ENCODE measurements around the gene SIRT7. TPM values are rescaled to one million over a fixed set of nuclear protein-coding genes. Genes with fewer than 3 reads are reported as not detected.

The SIRT7 gene
- total RNA-seq, 1 donor from 2014 or later, result 8.0 TPM

Other genes starting within 250 kb of the SIRT7 start
- gene ARL16, start 234.4 kb downstream of the SIRT7 start, total RNA-seq, result 34.0 TPM
- gene HGS, start 234.2 kb downstream of the SIRT7 start, total RNA-seq, result 37.6 TPM
- gene MRPL12, start 214.8 kb downstream of the SIRT7 start, total RNA-seq, result 4.7 TPM
- 4.2 TPM for gene SLC25A10, start 205.9 kb downstream of the SIRT7 start, total RNA-seq
- gene GCGR, start 114.0 kb downstream of the SIRT7 start, total RNA-seq, result not detected
- gene MCRIP1, start 84.9 kb downstream of the SIRT7 start, total RNA-seq, result 85.9 TPM
- gene PPP1R27, start 83.1 kb downstream of the SIRT7 start, total RNA-seq, result not detected
- 57.4 TPM for gene P4HB, start 57.6 kb downstream of the SIRT7 start, total RNA-seq
- gene ARHGDIA, start 46.8 kb downstream of the SIRT7 start, total RNA-seq, result 22.9 TPM
- gene ALYREF, start 26.6 kb downstream of the SIRT7 start, total RNA-seq, result 78.3 TPM
- 43.0 TPM for gene ANAPC11, start 26.5 kb downstream of the SIRT7 start, total RNA-seq
- gene NPB, start 15.9 kb downstream of the SIRT7 start, total RNA-seq, result 2.0 TPM
- 24.5 TPM for gene PCYT2, start 6.8 kb downstream of the SIRT7 start, total RNA-seq
- 16.5 TPM for gene MAFG, start 9.6 kb upstream of the SIRT7 start, total RNA-seq
- 17.6 TPM for gene PYCR1, start 19.1 kb upstream of the SIRT7 start, total RNA-seq
- 0.16 TPM for gene MYADML2, start 29.1 kb upstream of the SIRT7 start, total RNA-seq
- gene NOTUM, start 43.0 kb upstream of the SIRT7 start, total RNA-seq, result 0.31 TPM
- gene ASPSCR1, start 59.5 kb upstream of the SIRT7 start, total RNA-seq, result 11.1 TPM
- 29.2 TPM for gene CENPX, start 104.7 kb upstream of the SIRT7 start, total RNA-seq
- gene LRRC45, start 105.1 kb upstream of the SIRT7 start, total RNA-seq, result 14.2 TPM
- 76.0 TPM for gene RAC3, start 113.5 kb upstream of the SIRT7 start, total RNA-seq
- gene DCXR, start 119.5 kb upstream of the SIRT7 start, total RNA-seq, result 18.1 TPM
- gene RFNG, start 133.6 kb upstream of the SIRT7 start, total RNA-seq, result 14.5 TPM
- 64.4 TPM for gene GPS1, start 133.7 kb upstream of the SIRT7 start, total RNA-seq
- gene DUS1L, start 147.6 kb upstream of the SIRT7 start, total RNA-seq, result 21.4 TPM
- gene FASN, start 180.1 kb upstream of the SIRT7 start, total RNA-seq, result 84.1 TPM

Measured in occipital lobe (tissue), 1 donor.